Duodenal mucosa (tissue), 2 donors: ENCODE results near the gene MYCL.

ENCODE experiments used
- H3K27ac ChIP-seq: one replicate; pipeline ENCODE4 v1.7.0; 2013; ENCODE audit warnings: low read depth, low read length
- H3K27me3 ChIP-seq, 2 donors: one replicate each; pipeline ENCODE4 v1.7.0; 2013; ENCODE audit warnings: low read length in 2 of 2, control low read depth in 1 of 2; ENCODE audit not compliant: insufficient read depth in 2 of 2, control insufficient read depth in 1 of 2
- H3K36me3 ChIP-seq, 2 donors: one replicate each; pipeline ENCODE4 v1.7.0; 2013; ENCODE audit warnings: low read length in 2 of 2, control low read depth in 1 of 2; ENCODE audit not compliant: insufficient read depth in 2 of 2, control insufficient read depth in 1 of 2
- H3K4me1 ChIP-seq, 2 donors: one replicate each; pipeline ENCODE4 v1.7.0; 2013; ENCODE audit warnings: low read length in 2 of 2, control low read depth in 1 of 2; ENCODE audit not compliant: insufficient read depth in 2 of 2, control insufficient read depth in 1 of 2
- H3K4me3 ChIP-seq, 2 donors: one replicate each; pipeline ENCODE4 v1.7.0; 2013; ENCODE audit warnings: low read length in 2 of 2, low read depth in 1 of 2
- H3K9ac ChIP-seq, 2 donors: one replicate each; pipeline ENCODE4 v1.7.0; 2013; ENCODE audit warnings: low read length in 2 of 2, low read depth in 1 of 2
- H3K9me3 ChIP-seq, 2 donors: one replicate each; pipeline ENCODE4 v1.7.0; 2013; ENCODE audit warnings: low read length in 2 of 2, control low read depth in 1 of 2; ENCODE audit not compliant: control insufficient read depth in 1 of 2

The MYCL gene

GRCh38 chr1:39899611-39900538 is 1.8 kb downstream of the MYCL start:
- H3K36me3 ChIP-seq, result peaks cover 0 to 9% of the 10 kb centered on the region in 2 donors
- peaks cover 7 to 16% of the 10 kb centered on the region in 2 donors for H3K27me3 ChIP-seq
- no peak overlapping the region for H3K27ac ChIP-seq
- peak overlapping the region; percentile 74 to 81 for H3K4me3 ChIP-seq
- H3K9ac ChIP-seq, result peak overlapping the region; percentile 69 to 77
- peaks cover 25 to 26% of the 10 kb centered on the region in 2 donors for H3K4me1 ChIP-seq
- no peaks in the 10 kb centered on the region for H3K9me3 ChIP-seq

- Histone ChIP-seq H3K27me3 (peaks cover 7 to 16% of the 10 kb centered on the region in 2 donors), H3K4me3 (peak overlapping the region; percentile 48 to 50), H3K9me3 (no peaks in the 10 kb centered on the region), H3K36me3 (peaks cover 0 to 9% of the 10 kb centered on the region in 2 donors), H3K9ac (peak overlapping the region in 1 of 2 donors; percentile 47), H3K4me1 (peaks cover 25 to 26% of the 10 kb centered on the region in 2 donors), H3K27ac (no peak overlapping the region)
Observed at GRCh38 chr1:39898648-39899603, 2.8 kb downstream of the MYCL start.

GRCh38 chr1:39898191-39898590 is 3.5 kb downstream of the MYCL start:
- H3K4me3 ChIP-seq, result no peak overlapping the region
- no peak overlapping the region for H3K9ac ChIP-seq
- no peaks in the 10 kb centered on the region for H3K9me3 ChIP-seq
- peaks cover 26 to 27% of the 10 kb centered on the region in 2 donors for H3K4me1 ChIP-seq
- H3K36me3 ChIP-seq, result peaks cover 0 to 9% of the 10 kb centered on the region in 2 donors
- H3K27ac ChIP-seq, result no peak overlapping the region
- H3K27me3 ChIP-seq, result peaks cover 7 to 16% of the 10 kb centered on the region in 2 donors

- Histone ChIP-seq H3K4me3 (no peak overlapping the region), H3K9me3 (no peaks in the 10 kb centered on the region), H3K9ac (no peak overlapping the region), H3K27ac (no peak overlapping the region), H3K36me3 (peaks cover 0 to 9% of the 10 kb centered on the region in 2 donors), H3K27me3 (peaks cover 7 to 16% of the 10 kb centered on the region in 2 donors), H3K4me1 (peaks cover 22 to 31% of the 10 kb centered on the region in 2 donors)
Observed at GRCh38 chr1:39896909-39897685, 4.6 kb downstream of the MYCL start.

- H3K9me3 ChIP-seq, result no peaks in the 10 kb centered on the region
- H3K4me1 ChIP-seq, result peaks cover 22 to 36% of the 10 kb centered on the region in 2 donors
- peaks cover 0 to 9% of the 10 kb centered on the region in 2 donors for H3K36me3 ChIP-seq
- no peak overlapping the region for H3K27ac ChIP-seq
- H3K4me3 ChIP-seq, result no peak overlapping the region
- peaks cover 7 to 16% of the 10 kb centered on the region in 2 donors for H3K27me3 ChIP-seq
- H3K9ac ChIP-seq, result no peak overlapping the region
Observed at GRCh38 chr1:39895731-39896480, 5.8 kb downstream of the MYCL start.

- Histone ChIP-seq H3K27ac (no peak overlapping the region), H3K4me1 (peaks cover 14 to 29% of the 10 kb centered on the region in 2 donors), H3K36me3 (peaks cover 0 to 9% of the 10 kb centered on the region in 2 donors), H3K4me3 (no peak overlapping the region), H3K9ac (no peak overlapping the region), H3K27me3 (peaks cover under 1 to 8% of the 10 kb centered on the region in 2 donors), H3K9me3 (no peaks in the 10 kb centered on the region)
Observed at GRCh38 chr1:39894884-39895495, 6.7 kb downstream of the MYCL start.

- Histone ChIP-seq H3K9me3 (no peaks in the 10 kb centered on the region), H3K4me3 (no peak overlapping the region), H3K36me3 (peaks cover 0 to 9% of the 10 kb centered on the region in 2 donors), H3K4me1 (peaks cover 0 to 16% of the 10 kb centered on the region in 2 donors), H3K27ac (no peak overlapping the region), H3K27me3 (peaks cover 0 to under 1% of the 10 kb centered on the region in 2 donors), H3K9ac (no peak overlapping the region)
Observed at GRCh38 chr1:39892601-39893595, 8.8 kb downstream of the MYCL start.

- Histone ChIP-seq H3K4me3 (no peak overlapping the region), H3K27ac (no peak overlapping the region), H3K9ac (no peak overlapping the region), H3K4me1 (peaks cover 0 to 16% of the 10 kb centered on the region in 2 donors), H3K27me3 (peaks cover 0 to 3% of the 10 kb centered on the region in 2 donors), H3K36me3 (no peaks in the 10 kb centered on the region), H3K9me3 (no peaks in the 10 kb centered on the region)
Observed at GRCh38 chr1:39890880-39891279, 10.8 kb downstream of the MYCL start.
